H54 (cell line): ENCODE measurements around the gene MEN1.

ENCODE experiments used
- DNase-seq: peaks from one replicate; pipeline ENCODE4 v3.0.0; 2011; ENCODE audit warnings: low spot score, mixed read lengths; ENCODE audit not compliant: insufficient read length
- FAIRE-seq: peaks from 3 replicates; lab custom pipeline; 2011; peaks lifted over from hg19 to GRCh38; lab: Jason Lieb, UNC
- POLR2A ChIP-seq: IDR thresholded peaks from 2 replicates; pipeline ENCODE4 v1.6.1; 2011; ENCODE audit warnings: low read depth, mild to moderate bottlenecking, low read length

Gene MEN1

GRCh38 chr11:64796047-64796756 lies 14.1 kb downstream of the MEN1 start:
- DNase-seq (no peak), FAIRE-seq (no peak)
- TF ChIP-seq POLR2A = no peak

GRCh38 chr11:64794526-64794925 lies 15.8 kb downstream of the MEN1 start:
- FAIRE-seq = no peak
- no peak for TF ChIP-seq POLR2A
- DNase-seq = no peak

- no peak for FAIRE-seq
- no peak for DNase-seq
- TF ChIP-seq POLR2A = no peak
Observed at GRCh38 chr11:64793271-64794160, 16.8 kb downstream of the MEN1 start.

GRCh38 chr11:64792482-64792881 lies 17.9 kb downstream of the MEN1 start:
- no peak for TF ChIP-seq POLR2A
- DNase-seq (no peak), FAIRE-seq (no peak)

GRCh38 chr11:64791781-64792291 lies 18.5 kb downstream of the MEN1 start:
- FAIRE-seq (no peak), DNase-seq (no peak)
- TF ChIP-seq POLR2A = no peak

GRCh38 chr11:64790205-64791095 lies 19.9 kb downstream of the MEN1 start:
- no peak for TF ChIP-seq POLR2A
- DNase-seq (no peak), FAIRE-seq (no peak)

- no peak for TF ChIP-seq POLR2A
- DNase-seq (no peak), FAIRE-seq (no peak)
Observed at GRCh38 chr11:64789331-64790204, 20.8 kb downstream of the MEN1 start.

- DNase-seq = no peak
- no peak for TF ChIP-seq POLR2A
- no peak for FAIRE-seq
Observed at GRCh38 chr11:64788321-64789215, 21.8 kb downstream of the MEN1 start.

GRCh38 chr11:64787526-64788320 lies 22.6 kb downstream of the MEN1 start:
- DNase-seq (peak; percentile 77), FAIRE-seq (no peak)
- TF ChIP-seq POLR2A = no peak

- FAIRE-seq (no peak), DNase-seq (no peak)
- no peak for TF ChIP-seq POLR2A
Observed at GRCh38 chr11:64786308-64786707, 24.0 kb downstream of the MEN1 start.
